HEK293T (cell line): ENCODE data around the gene NEUROD2.

Experiments used
- BHLHE40 ChIP-seq: fragments of 450-650 bp; IDR thresholded peaks from 2 replicates; pipeline ENCODE4 v1.6.1; 2016; ENCODE audit warnings: mild to moderate bottlenecking, moderate library complexity, borderline replicate concordance
- FOXK2 ChIP-seq: fragments of 450-650 bp; IDR thresholded peaks from 2 replicates; pipeline ENCODE4 v1.6.1; 2016; ENCODE audit warnings: mild to moderate bottlenecking
- LEF1 ChIP-seq: fragments of 450-650 bp; IDR thresholded peaks from 2 replicates; pipeline ENCODE4 v1.6.1; 2017; ENCODE audit warnings: mild to moderate bottlenecking, borderline replicate concordance
- ZNF384 ChIP-seq: fragments of 450-650 bp; IDR thresholded peaks from 2 replicates; pipeline ENCODE4 v1.6.1; 2016

- no peak for TF ChIP-seq LEF1
- TF ChIP-seq BHLHE40 = no peak
- TF ChIP-seq ZNF384 = no peak
- no peak for TF ChIP-seq FOXK2
Measured at GRCh38 chr17:39639043-39639442, 31.3 kb upstream of the NEUROD2 start.
